Kidney (tissue), 14 donors: ENCODE results near the gene ARHGEF28. TPM values are rescaled to one million over a fixed set of nuclear protein-coding genes. Genes with fewer than 3 reads are reported as not detected.

Experiments used
- DNase-seq, 5 donors: peaks; one replicate each; pipeline ENCODE4 v3.0.0-alpha.2; 2013 to 2020
- FAIRE-seq: peaks from 2 replicates; lab custom pipeline; 2012; peaks lifted over from hg19 to GRCh38; lab: Jason Lieb, UNC
- H3K27ac ChIP-seq, 2 donors: one replicate each; pipeline ENCODE4 v1.7.0; 2013; ENCODE audit warnings: low read depth in 2 of 2, low read length in 2 of 2, inconsistent platforms in 1 of 2
- H3K27me3 ChIP-seq: one replicate; pipeline ENCODE4 v1.7.1; 2013; ENCODE audit warnings: low read length, inconsistent platforms; ENCODE audit not compliant: control insufficient read depth, insufficient read depth
- H3K36me3 ChIP-seq, 3 donors: one replicate each; pipeline versions ENCODE4 v1.7.0 to v1.7.1; 2013; ENCODE audit warnings: low read length in 3 of 3, control low read depth in 1 of 3, inconsistent platforms in 1 of 3; ENCODE audit not compliant: insufficient read depth in 3 of 3, control insufficient read depth in 2 of 3
- H3K4me1 ChIP-seq, 3 donors: one replicate each; pipeline versions ENCODE4 v1.7.0 to v1.7.1; 2013; ENCODE audit warnings: low read length in 3 of 3, inconsistent platforms in 1 of 3, low read depth in 1 of 3; ENCODE audit not compliant: control insufficient read depth in 2 of 3, insufficient read depth in 2 of 3
- H3K4me3 ChIP-seq, 3 donors: one replicate each; pipeline versions ENCODE4 v1.7.0 to v1.8.1; 2013; ENCODE audit warnings: low read length in 3 of 3, control low read depth in 1 of 3, inconsistent platforms in 1 of 3
- H3K9ac ChIP-seq, 3 donors: one replicate each; pipeline versions ENCODE4 v1.7.0 to v1.7.1; 2013; ENCODE audit warnings: low read length in 3 of 3, control low read depth in 1 of 3, inconsistent platforms in 1 of 3
- H3K9me3 ChIP-seq, 3 donors: one replicate each; pipeline versions ENCODE4 v1.7.0 to v1.7.1; 2013; ENCODE audit warnings: low read length in 3 of 3, control low read depth in 1 of 3, inconsistent platforms in 1 of 3; ENCODE audit not compliant: control insufficient read depth in 2 of 3, insufficient read depth in 1 of 3
- CTCF ChIP-seq: IDR thresholded peaks from 3 replicates; pipeline ENCODE4 v1.5.1; 2012; ENCODE audit warnings: mild to moderate bottlenecking, moderate library complexity, borderline replicate concordance; ENCODE audit not compliant: insufficient read depth; ENCODE audit errors: extremely low read depth
- intact Hi-C: fragments of 100-400 bp; cut with DNase I; formaldehyde crosslinking; loops from one replicate; pipeline ENCODE4 v1.11.1; 2022
- polyA plus RNA-seq: library from polyadenylated mRNA; stranded (reverse); fragments of 350-450 nt; fragmentation: Illumina TruSeq; extraction: RNeasy Lipid Tissue Mini Kit (QIAGEN cat#74804); gene quantifications from one replicate; pipeline ENCODE4 v1.2.3, GENCODE V29; 2014; ENCODE audit warnings: low read depth, low replicate concordance; ENCODE audit not compliant: insufficient read depth
- total RNA-seq: library from RNA; stranded (reverse); fragmentation: NEBNext Ultra II Directional; extraction: Animal tissue kit (Norgen Biotek cat#: 25700); gene quantifications from one replicate; pipeline ENCODE4 v1.2.1, GENCODE V29; 2021
- donor health status: control.
- donor health status: control.
- donor health status: control.
- donor health status: control.
- donor health status: control.
- donor health status: DM: yes; HTN: yes; CAD: no.
- donor health status: Normal renal cell carcinoma (clear cell type).

ARHGEF28 gene
- total and polyA plus RNA-seq, 2 donors from 2014 or later: 21.9 to 66.3 TPM

- no peaks in the 10 kb centered on the region for H3K27me3 ChIP-seq
- H3K36me3 ChIP-seq: peaks cover 8 to 68% (median 28%) of the 10 kb centered on the region in 3 donors
- intact Hi-C loops: no loop called here
- H3K4me3 ChIP-seq: no peak overlapping the region
- H3K4me1 ChIP-seq: no peaks in the 10 kb centered on the region
- no peak overlapping the region for H3K9ac ChIP-seq
- no peak for FAIRE-seq
- H3K27ac ChIP-seq: no peak overlapping the region
- TF ChIP-seq CTCF: no peak
- H3K9me3 ChIP-seq: no peaks in the 10 kb centered on the region
- no peak for DNase-seq
Measured at GRCh38 chr5:73887688-73888087, 261.7 kb downstream of the ARHGEF28 start.

- intact Hi-C loops: no loop called here
- no peak overlapping the region for H3K27ac ChIP-seq
- H3K36me3 ChIP-seq: peaks cover 8 to 65% (median 40%) of the 10 kb centered on the region in 3 donors
- DNase-seq (no peak), FAIRE-seq (no peak)
- no peaks in the 10 kb centered on the region for H3K27me3 ChIP-seq
- H3K4me3 ChIP-seq: no peak overlapping the region
- no peaks in the 10 kb centered on the region for H3K4me1 ChIP-seq
- TF ChIP-seq CTCF: no peak
- no peak overlapping the region for H3K9ac ChIP-seq
- H3K9me3 ChIP-seq: no peaks in the 10 kb centered on the region
Measured at GRCh38 chr5:73890569-73890968, 264.6 kb downstream of the ARHGEF28 start.

GRCh38 chr5:73892218-73892617 is 266.2 kb downstream of the ARHGEF28 start:
- H3K4me3 ChIP-seq: no peak overlapping the region
- no peak overlapping the region for H3K27ac ChIP-seq
- no peak for DNase-seq
- H3K9ac ChIP-seq: no peak overlapping the region
- TF ChIP-seq CTCF: no peak
- peaks cover 8 to 63% (median 40%) of the 10 kb centered on the region in 3 donors for H3K36me3 ChIP-seq
- H3K4me1 ChIP-seq: no peaks in the 10 kb centered on the region
- H3K27me3 ChIP-seq: no peaks in the 10 kb centered on the region
- intact Hi-C loops: no loop called here
- FAIRE-seq: no peak
- H3K9me3 ChIP-seq: no peaks in the 10 kb centered on the region

- H3K9ac ChIP-seq: no peak overlapping the region
- no peaks in the 10 kb centered on the region for H3K9me3 ChIP-seq
- TF ChIP-seq CTCF: no peak
- intact Hi-C loops: no loop called here
- H3K27me3 ChIP-seq: no peaks in the 10 kb centered on the region
- no peak for FAIRE-seq
- no peak for DNase-seq
- H3K27ac ChIP-seq: no peak overlapping the region
- H3K4me3 ChIP-seq: no peak overlapping the region
- H3K36me3 ChIP-seq: peaks cover 8 to 59% (median 40%) of the 10 kb centered on the region in 3 donors
- H3K4me1 ChIP-seq: no peaks in the 10 kb centered on the region
Measured at GRCh38 chr5:73892806-73893205, 266.8 kb downstream of the ARHGEF28 start.
